Neural cell (in vitro differentiated cells): ENCODE data around the gene VSTM4.

Experiments
- CTCF ChIP-seq: fragments of 450-650 bp; IDR thresholded peaks from 2 replicates; pipeline ENCODE4 v1.5.1; 2014; ENCODE audit warnings: antibody characterized with exemption, mild to moderate bottlenecking, moderate library complexity; ENCODE audit not compliant: poor library complexity, severe bottlenecking
- EP300 ChIP-seq: fragments of 450-650 bp; conservative IDR thresholded peaks from 2 replicates; pipeline ENCODE4 v1.6.1; 2014; ENCODE audit warnings: antibody characterized with exemption, mild to moderate bottlenecking, moderate library complexity; ENCODE audit not compliant: poor library complexity, severe bottlenecking
- EZH2 ChIP-seq: fragments of 200-600, 300-800 bp; shearing (Covaris generic), sonication (generic); IDR thresholded peaks from 2 replicates; pipeline ENCODE4 v1.6.1; 2014; ENCODE audit warnings: antibody characterized with exemption, low read length, borderline replicate concordance, mild to moderate bottlenecking; ENCODE audit not compliant: insufficient read depth, poor library complexity, severe bottlenecking
- POLR2AphosphoS5 ChIP-seq: IDR thresholded peaks from 2 replicates; pipeline ENCODE4 v1.6.1; 2012
- RAD21 ChIP-seq: fragments of 450-650 bp; conservative IDR thresholded peaks from 2 replicates; pipeline ENCODE4 v1.6.1; 2014; ENCODE audit warnings: antibody characterized with exemption, mild to moderate bottlenecking, moderate library complexity
- REST ChIP-seq: IDR thresholded peaks from 2 replicates; pipeline ENCODE4 v1.6.1; 2012; ENCODE audit warnings: borderline replicate concordance
- SMC3 ChIP-seq: fragments of 450-650 bp; conservative IDR thresholded peaks from 2 replicates; pipeline ENCODE4 v1.6.1; 2014; ENCODE audit warnings: antibody characterized with exemption, mild to moderate bottlenecking, moderate library complexity; ENCODE audit not compliant: poor library complexity
- TAF1 ChIP-seq: IDR thresholded peaks from 2 replicates; pipeline ENCODE4 v1.6.1; 2012; ENCODE audit warnings: low read depth

- TF ChIP-seq CTCF = no peak
- no peak for TF ChIP-seq EP300
- no peak for TF ChIP-seq POLR2AphosphoS5
- no peak for TF ChIP-seq TAF1
- no peak for TF ChIP-seq SMC3
- TF ChIP-seq REST = no peak
- no peak for TF ChIP-seq EZH2
- no peak for TF ChIP-seq RAD21
Measured at GRCh38 chr10:49107111-49107886, 8.0 kb downstream of the VSTM4 start.
